HG03060 (cell line): ENCODE measurements around the gene RHOT2.

Experiments used
- ATAC-seq: cut with Tn5 transposase; IDR thresholded peaks from one replicate; pipeline ENCODE4 v1.9.1; 2021; ENCODE audit warnings: low read depth, moderate number of reproducible peaks; ENCODE audit not compliant: unreplicated experiment

RHOT2 gene

GRCh38 chr16:723695-724094 is 55.8 kb downstream of the RHOT2 start:
- no peak for ATAC-seq
